ENCODE data around the gene CDH22. TPM values are rescaled to one million over a fixed set of nuclear protein-coding genes. Genes with fewer than 3 reads are reported as not detected.

CDH22 gene
- total and polyA plus RNA-seq, 7 donors, result 0.11 to 1.4 (median 0.53) TPM

DNA sequence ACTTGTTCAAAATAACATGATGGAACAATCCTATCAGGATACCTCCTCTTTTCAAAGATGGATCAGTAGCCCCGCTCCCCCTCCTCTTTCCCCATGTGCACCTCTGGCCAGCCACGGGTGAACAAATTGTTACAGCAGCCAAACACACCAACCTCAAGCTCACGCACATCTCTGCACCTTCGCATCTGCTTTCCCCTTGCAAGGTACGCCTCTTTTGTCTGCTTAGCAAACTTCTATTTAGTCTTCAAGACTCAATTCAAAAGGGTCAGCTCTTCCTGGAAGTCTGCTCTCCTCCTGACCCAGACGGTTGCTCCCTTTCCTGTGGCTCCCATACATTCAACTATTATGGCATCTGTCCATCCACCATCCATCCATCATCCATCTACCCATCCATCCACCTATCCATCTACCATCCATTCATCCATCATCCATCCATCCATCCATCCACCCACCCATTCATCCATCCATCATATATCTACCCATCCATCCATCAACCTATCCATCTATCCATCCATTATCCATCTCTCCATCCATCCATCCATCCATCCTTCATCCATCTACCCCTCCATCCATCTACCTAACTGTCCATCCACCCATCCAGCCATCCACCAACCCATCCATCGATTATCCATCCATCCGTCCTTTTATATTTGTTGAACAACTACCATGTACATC is 36.3 kb upstream of the CDH22 start:
- WGBS, 3 donors, result 60 to 68% (median 68%) methylated on average over 8 of the region's 8 CpGs
- Histone ChIP-seq H3K27me3 (ENCODE audit: insufficient read depth in 3 of 3, low read length in 2 of 3) (peaks cover 0 to 22% (median 0%) of the 10 kb centered on the region in 3 donors), H3K36me3 (ENCODE audit: insufficient read depth in 1 of 2, low read depth in 1 of 2) (peaks cover 0 to 9% of the 10 kb centered on the region in 2 donors), H3K4me3 (no peak overlapping the region), H3K27ac (no peak overlapping the region), H3K9me3 (no peaks in the 10 kb centered on the region), H3K4me1 (peaks cover 9% of the 10 kb centered on the region)
- no peak for DNase-seq
- no peak for ATAC-seq
- TF ChIP-seq, protein P1, sequence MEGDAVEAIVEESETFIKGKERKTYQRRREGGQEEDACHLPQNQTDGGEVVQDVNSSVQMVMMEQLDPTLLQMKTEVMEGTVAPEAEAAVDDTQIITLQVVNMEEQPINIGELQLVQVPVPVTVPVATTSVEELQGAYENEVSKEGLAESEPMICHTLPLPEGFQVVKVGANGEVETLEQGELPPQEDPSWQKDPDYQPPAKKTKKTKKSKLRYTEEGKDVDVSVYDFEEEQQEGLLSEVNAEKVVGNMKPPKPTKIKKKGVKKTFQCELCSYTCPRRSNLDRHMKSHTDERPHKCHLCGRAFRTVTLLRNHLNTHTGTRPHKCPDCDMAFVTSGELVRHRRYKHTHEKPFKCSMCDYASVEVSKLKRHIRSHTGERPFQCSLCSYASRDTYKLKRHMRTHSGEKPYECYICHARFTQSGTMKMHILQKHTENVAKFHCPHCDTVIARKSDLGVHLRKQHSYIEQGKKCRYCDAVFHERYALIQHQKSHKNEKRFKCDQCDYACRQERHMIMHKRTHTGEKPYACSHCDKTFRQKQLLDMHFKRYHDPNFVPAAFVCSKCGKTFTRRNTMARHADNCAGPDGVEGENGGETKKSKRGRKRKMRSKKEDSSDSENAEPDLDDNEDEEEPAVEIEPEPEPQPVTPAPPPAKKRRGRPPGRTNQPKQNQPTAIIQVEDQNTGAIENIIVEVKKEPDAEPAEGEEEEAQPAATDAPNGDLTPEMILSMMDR (IDR thresholded peaks at IDR 0.05), result no peak
- intact Hi-C loops (cut with DNase I), result loop anchor here (5.0 kb wide), 3 partner anchors 212 to 332 kb away; no protein-coding TSS in a partner anchor

DNA sequence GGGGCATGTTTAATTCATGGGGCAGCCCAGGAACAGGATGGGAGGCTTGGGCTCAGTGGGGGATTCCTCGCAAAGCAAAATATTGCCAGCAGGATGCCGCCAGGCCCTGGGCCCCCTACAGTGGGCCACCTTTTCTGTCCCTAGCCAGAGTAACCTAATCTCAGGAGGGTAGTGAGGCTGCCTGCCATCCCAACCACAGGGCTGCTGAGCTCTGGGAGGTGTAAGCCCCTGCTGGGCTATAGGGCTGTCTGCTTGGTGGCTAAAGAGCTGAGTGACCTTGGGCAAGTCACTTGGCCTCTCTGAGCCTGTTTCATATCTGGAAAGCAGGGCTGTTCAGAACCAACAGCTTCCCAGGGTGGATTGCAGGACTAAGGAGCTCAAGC is 35.7 kb upstream of the CDH22 start:
- no peak overlapping the region for H3K4me3 ChIP-seq
- peak in 3 of 4 donors; percentile 2 to 11 (median 11) for ATAC-seq
- H3K27me3 ChIP-seq (ENCODE audit: insufficient read depth in 3 of 3, low read length in 2 of 3), result peaks cover 0 to 28% (median 0%) of the 10 kb centered on the region in 3 donors
- H3K27ac ChIP-seq, result peak overlapping the region; percentile 84
- WGBS, 3 donors, result 41 to 45% (median 44%) methylated on average over 2 of the region's 2 CpGs
- H3K4me1 ChIP-seq, result peaks cover 9% of the 10 kb centered on the region
- TF ChIP-seq, protein P1 (IDR thresholded peaks at IDR 0.05), result no peak
- H3K36me3 ChIP-seq (ENCODE audit: insufficient read depth in 1 of 2, low read depth in 1 of 2), result peaks cover 0 to 3% of the 10 kb centered on the region in 2 donors
- DNase-seq, result no peak
- intact Hi-C loops (cut with DNase I), result loop anchor here in 1 of 2 donors (5.0 kb wide), 1 partner anchor 332 kb away; no protein-coding TSS in a partner anchor
- no peaks in the 10 kb centered on the region for H3K9me3 ChIP-seq

DNA sequence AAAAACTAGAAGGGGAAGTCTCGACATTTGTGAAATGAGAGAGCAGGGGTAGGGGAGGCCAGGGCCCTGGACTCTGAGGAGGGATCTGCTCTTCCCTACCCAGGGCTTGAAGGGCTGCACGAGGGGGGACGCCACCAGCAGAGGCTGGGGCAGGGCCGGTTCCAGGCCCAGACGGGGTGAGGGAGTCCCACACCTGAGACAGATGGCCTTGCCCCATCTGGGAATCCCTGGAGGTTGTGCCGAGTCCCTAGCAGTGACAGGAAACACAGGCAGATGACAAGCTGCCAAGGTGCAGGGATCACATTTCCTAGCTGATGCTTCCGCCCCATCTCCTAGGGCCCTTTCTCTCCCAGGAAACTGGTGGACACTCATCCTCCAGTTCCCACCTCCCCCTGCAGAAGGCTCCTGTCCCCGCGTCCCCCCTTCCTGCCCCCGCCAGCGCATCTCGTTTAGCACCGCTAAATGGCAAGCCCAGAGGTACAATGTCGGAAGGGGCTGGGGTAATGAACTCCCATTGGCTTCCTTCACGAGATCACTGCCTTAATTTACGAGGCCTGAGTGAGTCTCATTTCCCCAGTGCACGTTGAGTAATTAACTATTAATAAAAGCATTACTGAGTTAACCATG is 35.2 kb upstream of the CDH22 start:
- H3K27ac ChIP-seq, result peak overlapping the region; percentile 84
- WGBS, 3 donors, result 1 to 4% (median 1%) methylated on average over 17 of the region's 17 CpGs
- ATAC-seq, result peak; percentile 59 to 81 (median 79)
- H3K4me1 ChIP-seq, result peaks cover 9% of the 10 kb centered on the region
- intact Hi-C loops (cut with DNase I), result loop anchor here in 1 of 2 donors (5.0 kb wide), 1 partner anchor 331 kb away; no protein-coding TSS in a partner anchor
- peak overlapping the region; percentile 48 for H3K4me3 ChIP-seq
- peaks cover 0 to 3% of the 10 kb centered on the region in 2 donors for H3K36me3 ChIP-seq (ENCODE audit: insufficient read depth in 1 of 2, low read depth in 1 of 2)
- TF ChIP-seq, protein P1 (IDR thresholded peaks at IDR 0.05), result no peak
- H3K27me3 ChIP-seq (ENCODE audit: insufficient read depth in 3 of 3, low read length in 2 of 3), result peaks cover 0 to 33% (median 0%) of the 10 kb centered on the region in 3 donors
- H3K9me3 ChIP-seq, result no peaks in the 10 kb centered on the region
- DNase-seq, result no peak

DNA sequence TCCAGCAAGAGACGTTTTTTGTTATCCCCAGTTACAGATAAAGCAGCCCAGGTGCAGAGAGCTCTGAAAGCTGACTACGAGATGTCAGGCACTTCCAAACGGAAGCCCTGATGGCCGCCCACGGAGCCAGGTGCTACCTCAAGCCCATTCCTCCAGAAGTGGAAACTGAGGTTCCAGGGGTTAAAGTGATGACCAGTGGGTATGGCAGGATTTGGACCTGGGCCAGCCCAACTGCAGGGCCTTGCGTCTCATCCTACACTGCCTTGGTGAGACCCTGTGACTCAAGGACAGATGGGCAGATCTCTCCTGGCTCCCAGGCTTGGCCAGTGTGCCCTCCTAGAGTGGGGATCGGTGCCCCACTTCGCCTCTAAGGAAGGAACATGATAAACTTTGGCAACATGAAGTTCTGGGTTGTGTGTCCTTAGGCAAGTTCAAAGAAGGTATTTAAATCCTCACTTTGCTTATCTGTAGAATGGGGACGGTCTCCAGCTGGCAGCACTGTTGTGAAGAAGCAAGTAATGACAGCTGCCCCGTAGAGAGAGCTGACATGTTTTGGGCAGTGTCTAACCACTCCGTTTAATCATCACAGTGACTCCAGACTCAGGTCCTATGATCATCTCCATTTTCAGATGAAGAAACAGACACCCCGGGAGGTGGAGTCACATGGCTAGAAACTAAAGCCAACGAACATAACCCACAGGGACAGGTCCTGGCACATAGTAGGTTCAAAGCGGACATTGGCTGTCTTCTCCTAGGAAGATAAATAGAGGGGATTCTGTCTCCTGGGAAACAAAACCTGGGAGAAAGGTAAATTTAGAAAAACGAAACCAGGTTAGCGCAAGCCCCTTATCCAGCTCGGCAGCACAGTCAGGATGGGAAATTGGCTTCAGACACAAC is 34.4 kb upstream of the CDH22 start:
- ATAC-seq, result peak; percentile 73 to 83 (median 82)
- H3K27ac ChIP-seq, result peak overlapping the region; percentile 84
- intact Hi-C loops (cut with DNase I), result loop anchor here in 1 of 2 donors (5.0 kb wide), 1 partner anchor 330 kb away; no protein-coding TSS in a partner anchor

More for the DNA sequence above, 34.4 kb upstream of the CDH22 start:
- Histone ChIP-seq H3K9me3 (no peaks in the 10 kb centered on the region), H3K27me3 (ENCODE audit: insufficient read depth in 3 of 3, low read length in 2 of 3) (peaks cover 0 to 33% (median 0%) of the 10 kb centered on the region in 3 donors), H3K4me1 (peaks cover 9% of the 10 kb centered on the region), H3K36me3 (ENCODE audit: insufficient read depth in 1 of 2, low read depth in 1 of 2) (peaks cover 0 to 3% of the 10 kb centered on the region in 2 donors), H3K4me3 (peak overlapping the region; percentile 48)
- WGBS, 3 donors, result 26 to 44% (median 33%) methylated on average over 17 of the region's 17 CpGs
- TF ChIP-seq, protein P1 (IDR thresholded peaks at IDR 0.05), result no peak
- no peak for DNase-seq

Data from psoas muscle (tissue), 8 donors.